ENCODE data around the gene SH3RF3. TPM values are rescaled to one million over a fixed set of nuclear protein-coding genes. Genes with fewer than 3 reads are reported as not detected.

SH3RF3 gene
- total RNA-seq, 1 experiment from 2014 or later = 1.0 TPM

DNA sequence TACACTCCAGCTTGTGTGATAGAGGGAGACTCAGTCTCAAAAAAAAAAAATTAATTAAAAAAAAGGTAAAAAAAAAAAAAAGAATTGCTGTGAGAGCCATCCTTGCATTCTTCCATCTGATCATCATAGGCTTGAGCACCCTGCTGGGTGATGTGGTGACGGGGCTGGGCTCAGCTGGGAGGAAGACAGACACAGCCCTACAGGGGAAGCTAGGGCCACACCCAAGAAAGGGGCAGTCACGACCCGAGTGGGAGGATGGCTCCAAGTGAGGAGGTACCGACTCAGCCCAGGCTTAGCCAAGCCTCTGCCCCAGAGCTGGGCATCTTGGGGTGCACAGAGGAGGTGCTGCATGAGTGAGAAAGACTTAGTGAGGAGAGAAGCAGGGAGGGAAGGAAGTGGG lies 165.5 kb downstream of the SH3RF3 start:
- Mint-ChIP-seq H3K4me1 (peaks cover 11% of the 10 kb centered on the region), H3K27ac (no peak overlapping the region), H3K27me3 (ENCODE audit: low read depth) (no peaks in the 10 kb centered on the region; the same call in 1 of the 2 replicates), H3K4me3 (no peak overlapping the region), H3K9me3 (peaks cover under 1% of the 10 kb centered on the region), H3K36me3 (no peaks in the 10 kb centered on the region)
- no peak for TF ChIP-seq TCF7 (CRISPR knock-in tag; IDR thresholded peaks at IDR 0.05; ENCODE audit: low read depth)
- TF ChIP-seq ZNF138 (CRISPR knock-in tag; conservative IDR thresholded peaks at IDR 0.05) = no peak
- TF ChIP-seq, protein P1, sequence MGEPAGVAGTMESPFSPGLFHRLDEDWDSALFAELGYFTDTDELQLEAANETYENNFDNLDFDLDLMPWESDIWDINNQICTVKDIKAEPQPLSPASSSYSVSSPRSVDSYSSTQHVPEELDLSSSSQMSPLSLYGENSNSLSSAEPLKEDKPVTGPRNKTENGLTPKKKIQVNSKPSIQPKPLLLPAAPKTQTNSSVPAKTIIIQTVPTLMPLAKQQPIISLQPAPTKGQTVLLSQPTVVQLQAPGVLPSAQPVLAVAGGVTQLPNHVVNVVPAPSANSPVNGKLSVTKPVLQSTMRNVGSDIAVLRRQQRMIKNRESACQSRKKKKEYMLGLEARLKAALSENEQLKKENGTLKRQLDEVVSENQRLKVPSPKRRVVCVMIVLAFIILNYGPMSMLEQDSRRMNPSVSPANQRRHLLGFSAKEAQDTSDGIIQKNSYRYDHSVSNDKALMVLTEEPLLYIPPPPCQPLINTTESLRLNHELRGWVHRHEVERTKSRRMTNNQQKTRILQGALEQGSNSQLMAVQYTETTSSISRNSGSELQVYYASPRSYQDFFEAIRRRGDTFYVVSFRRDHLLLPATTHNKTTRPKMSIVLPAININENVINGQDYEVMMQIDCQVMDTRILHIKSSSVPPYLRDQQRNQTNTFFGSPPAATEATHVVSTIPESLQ (CRISPR knock-in tag; IDR thresholded peaks at IDR 0.05) = no peak
- no peak for TF ChIP-seq SMAD3 (CRISPR knock-in tag; IDR thresholded peaks at IDR 0.05; ENCODE audit: borderline replicate concordance)
- no peak for TF ChIP-seq NFE2L1 (CRISPR knock-in tag; IDR thresholded peaks at IDR 0.05)
- TF ChIP-seq ZNF423 (CRISPR knock-in tag; IDR thresholded peaks at IDR 0.05) = no peak
- TF ChIP-seq, protein P2, sequence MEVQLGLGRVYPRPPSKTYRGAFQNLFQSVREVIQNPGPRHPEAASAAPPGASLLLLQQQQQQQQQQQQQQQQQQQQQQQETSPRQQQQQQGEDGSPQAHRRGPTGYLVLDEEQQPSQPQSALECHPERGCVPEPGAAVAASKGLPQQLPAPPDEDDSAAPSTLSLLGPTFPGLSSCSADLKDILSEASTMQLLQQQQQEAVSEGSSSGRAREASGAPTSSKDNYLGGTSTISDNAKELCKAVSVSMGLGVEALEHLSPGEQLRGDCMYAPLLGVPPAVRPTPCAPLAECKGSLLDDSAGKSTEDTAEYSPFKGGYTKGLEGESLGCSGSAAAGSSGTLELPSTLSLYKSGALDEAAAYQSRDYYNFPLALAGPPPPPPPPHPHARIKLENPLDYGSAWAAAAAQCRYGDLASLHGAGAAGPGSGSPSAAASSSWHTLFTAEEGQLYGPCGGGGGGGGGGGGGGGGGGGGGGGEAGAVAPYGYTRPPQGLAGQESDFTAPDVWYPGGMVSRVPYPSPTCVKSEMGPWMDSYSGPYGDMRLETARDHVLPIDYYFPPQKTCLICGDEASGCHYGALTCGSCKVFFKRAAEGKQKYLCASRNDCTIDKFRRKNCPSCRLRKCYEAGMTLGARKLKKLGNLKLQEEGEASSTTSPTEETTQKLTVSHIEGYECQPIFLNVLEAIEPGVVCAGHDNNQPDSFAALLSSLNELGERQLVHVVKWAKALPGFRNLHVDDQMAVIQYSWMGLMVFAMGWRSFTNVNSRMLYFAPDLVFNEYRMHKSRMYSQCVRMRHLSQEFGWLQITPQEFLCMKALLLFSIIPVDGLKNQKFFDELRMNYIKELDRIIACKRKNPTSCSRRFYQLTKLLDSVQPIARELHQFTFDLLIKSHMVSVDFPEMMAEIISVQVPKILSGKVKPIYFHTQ (CRISPR knock-in tag; IDR thresholded peaks at IDR 0.05) = no peak
- TF ChIP-seq, protein P3, sequence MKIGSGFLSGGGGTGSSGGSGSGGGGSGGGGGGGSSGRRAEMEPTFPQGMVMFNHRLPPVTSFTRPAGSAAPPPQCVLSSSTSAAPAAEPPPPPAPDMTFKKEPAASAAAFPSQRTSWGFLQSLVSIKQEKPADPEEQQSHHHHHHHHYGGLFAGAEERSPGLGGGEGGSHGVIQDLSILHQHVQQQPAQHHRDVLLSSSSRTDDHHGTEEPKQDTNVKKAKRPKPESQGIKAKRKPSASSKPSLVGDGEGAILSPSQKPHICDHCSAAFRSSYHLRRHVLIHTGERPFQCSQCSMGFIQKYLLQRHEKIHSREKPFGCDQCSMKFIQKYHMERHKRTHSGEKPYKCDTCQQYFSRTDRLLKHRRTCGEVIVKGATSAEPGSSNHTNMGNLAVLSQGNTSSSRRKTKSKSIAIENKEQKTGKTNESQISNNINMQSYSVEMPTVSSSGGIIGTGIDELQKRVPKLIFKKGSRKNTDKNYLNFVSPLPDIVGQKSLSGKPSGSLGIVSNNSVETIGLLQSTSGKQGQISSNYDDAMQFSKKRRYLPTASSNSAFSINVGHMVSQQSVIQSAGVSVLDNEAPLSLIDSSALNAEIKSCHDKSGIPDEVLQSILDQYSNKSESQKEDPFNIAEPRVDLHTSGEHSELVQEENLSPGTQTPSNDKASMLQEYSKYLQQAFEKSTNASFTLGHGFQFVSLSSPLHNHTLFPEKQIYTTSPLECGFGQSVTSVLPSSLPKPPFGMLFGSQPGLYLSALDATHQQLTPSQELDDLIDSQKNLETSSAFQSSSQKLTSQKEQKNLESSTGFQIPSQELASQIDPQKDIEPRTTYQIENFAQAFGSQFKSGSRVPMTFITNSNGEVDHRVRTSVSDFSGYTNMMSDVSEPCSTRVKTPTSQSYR (CRISPR knock-in tag; IDR thresholded peaks at IDR 0.05) = no peak
- TF ChIP-seq, protein P4, sequence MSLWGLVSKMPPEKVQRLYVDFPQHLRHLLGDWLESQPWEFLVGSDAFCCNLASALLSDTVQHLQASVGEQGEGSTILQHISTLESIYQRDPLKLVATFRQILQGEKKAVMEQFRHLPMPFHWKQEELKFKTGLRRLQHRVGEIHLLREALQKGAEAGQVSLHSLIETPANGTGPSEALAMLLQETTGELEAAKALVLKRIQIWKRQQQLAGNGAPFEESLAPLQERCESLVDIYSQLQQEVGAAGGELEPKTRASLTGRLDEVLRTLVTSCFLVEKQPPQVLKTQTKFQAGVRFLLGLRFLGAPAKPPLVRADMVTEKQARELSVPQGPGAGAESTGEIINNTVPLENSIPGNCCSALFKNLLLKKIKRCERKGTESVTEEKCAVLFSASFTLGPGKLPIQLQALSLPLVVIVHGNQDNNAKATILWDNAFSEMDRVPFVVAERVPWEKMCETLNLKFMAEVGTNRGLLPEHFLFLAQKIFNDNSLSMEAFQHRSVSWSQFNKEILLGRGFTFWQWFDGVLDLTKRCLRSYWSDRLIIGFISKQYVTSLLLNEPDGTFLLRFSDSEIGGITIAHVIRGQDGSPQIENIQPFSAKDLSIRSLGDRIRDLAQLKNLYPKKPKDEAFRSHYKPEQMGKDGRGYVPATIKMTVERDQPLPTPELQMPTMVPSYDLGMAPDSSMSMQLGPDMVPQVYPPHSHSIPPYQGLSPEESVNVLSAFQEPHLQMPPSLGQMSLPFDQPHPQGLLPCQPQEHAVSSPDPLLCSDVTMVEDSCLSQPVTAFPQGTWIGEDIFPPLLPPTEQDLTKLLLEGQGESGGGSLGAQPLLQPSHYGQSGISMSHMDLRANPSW (CRISPR knock-in tag; conservative IDR thresholded peaks at IDR 0.05; ENCODE audit: low read depth) = no peak
- TF ChIP-seq, protein P5, sequence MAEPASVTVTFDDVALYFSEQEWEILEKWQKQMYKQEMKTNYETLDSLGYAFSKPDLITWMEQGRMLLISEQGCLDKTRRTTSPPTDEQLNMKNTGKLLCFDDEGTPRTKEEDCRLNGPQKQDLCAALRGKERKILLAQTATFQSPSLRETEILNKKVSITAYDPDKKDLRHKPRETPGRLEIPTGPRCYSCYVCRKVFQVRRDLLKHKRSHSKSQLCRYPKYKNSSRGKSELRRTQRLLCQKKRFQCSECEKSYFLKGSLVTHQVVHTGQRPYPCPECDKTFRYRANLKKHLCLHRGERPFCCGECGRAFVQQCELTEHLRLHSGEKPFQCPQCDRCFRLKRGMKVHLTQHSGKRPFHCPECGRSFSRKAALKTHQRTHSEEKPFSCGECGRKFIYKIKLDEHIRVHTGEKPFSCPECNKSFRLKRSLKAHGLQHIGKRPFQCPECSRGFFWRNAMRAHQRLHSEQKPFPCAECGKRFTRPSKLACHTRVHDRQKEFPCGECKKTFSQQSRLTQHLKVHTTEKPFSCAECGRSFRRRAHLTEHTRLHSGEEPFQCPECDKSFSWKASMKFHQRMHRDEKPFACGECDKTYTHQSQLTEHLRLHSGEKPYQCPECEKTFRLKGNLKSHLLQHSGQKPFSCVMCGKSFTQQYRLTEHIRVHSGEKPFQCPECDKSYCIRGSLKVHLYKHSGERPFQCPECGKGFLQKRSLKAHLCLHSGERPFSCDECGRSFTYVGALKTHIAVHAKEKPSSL (CRISPR knock-in tag; conservative IDR thresholded peaks at IDR 0.05) = no peak
- TF ChIP-seq, protein P6, sequence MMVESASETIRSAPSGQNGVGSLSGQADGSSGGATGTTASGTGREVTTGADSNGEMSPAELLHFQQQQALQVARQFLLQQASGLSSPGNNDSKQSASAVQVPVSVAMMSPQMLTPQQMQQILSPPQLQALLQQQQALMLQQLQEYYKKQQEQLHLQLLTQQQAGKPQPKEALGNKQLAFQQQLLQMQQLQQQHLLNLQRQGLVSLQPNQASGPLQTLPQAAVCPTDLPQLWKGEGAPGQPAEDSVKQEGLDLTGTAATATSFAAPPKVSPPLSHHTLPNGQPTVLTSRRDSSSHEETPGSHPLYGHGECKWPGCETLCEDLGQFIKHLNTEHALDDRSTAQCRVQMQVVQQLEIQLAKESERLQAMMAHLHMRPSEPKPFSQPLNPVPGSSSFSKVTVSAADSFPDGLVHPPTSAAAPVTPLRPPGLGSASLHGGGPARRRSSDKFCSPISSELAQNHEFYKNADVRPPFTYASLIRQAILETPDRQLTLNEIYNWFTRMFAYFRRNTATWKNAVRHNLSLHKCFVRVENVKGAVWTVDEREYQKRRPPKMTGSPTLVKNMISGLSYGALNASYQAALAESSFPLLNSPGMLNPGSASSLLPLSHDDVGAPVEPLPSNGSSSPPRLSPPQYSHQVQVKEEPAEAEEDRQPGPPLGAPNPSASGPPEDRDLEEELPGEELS (CRISPR knock-in tag; IDR thresholded peaks at IDR 0.05) = no peak
- POLR2A ChIA-PET = no interaction called here
- CTCF ChIA-PET = no interaction called here
- ATAC-seq = no peak
- DNase-seq (ENCODE audit: low spot score) = no peak

Data from WTC11 (cell line).